IMR-90 (cell line): ENCODE data around the gene CD207. TPM values are rescaled to one million over a fixed set of nuclear protein-coding genes. Genes with fewer than 3 reads are reported as not detected.
"Not testable (repeated sequence)": the region's sequence is repeated elsewhere in the genome, so short reads cannot be mapped to it uniquely, and the experiment has no call there.

Experiments
- ATAC-seq: fragments of 200-7000 bp; cut with Tn5 transposase; 2 replicates; pipeline ENCODE4 v1.9.1; 2020; ENCODE audit warnings: low read depth, mild to moderate bottlenecking, moderate library complexity
- BruUV-seq: library from RNA; stranded (reverse); fragments of 400-500 nt; replicated peaks from 2 replicates; lab custom pipeline; 2021; lab: Mats Ljungman, UMichigan
- CTCF ChIA-PET: fragments of 300-600 bp; formaldehyde crosslinking; extraction: SDS; loops from one replicate; lab custom pipeline; 2021; ENCODE audit warnings: antibody characterized with exemption; lab: Yijun Ruan, JAX
- POLR2A ChIA-PET: fragments of 300-600 bp; sonication (Branson Sonifier 250); formaldehyde crosslinking; loops from one replicate; lab custom pipeline; 2022; ENCODE audit warnings: antibody characterized with exemption; ENCODE audit not compliant: unreplicated experiment; lab: Charles Lee
- DNase-seq: peaks from one replicate; pipeline ENCODE4 v3.0.0; 2013
- H2AFZ ChIP-seq: replicated peaks from 2 replicates; pipeline ENCODE3; 2013; ENCODE audit warnings: low read length, mild to moderate bottlenecking; ENCODE audit not compliant: poor library complexity
- H2AK5ac ChIP-seq: 2 replicates; pipeline ENCODE4 v1.6.1; 2013; ENCODE audit warnings: low read depth, low read length, inconsistent platforms
- H2AK9ac ChIP-seq: replicated peaks from 2 replicates; pipeline ENCODE3; 2013; ENCODE audit warnings: mild to moderate bottlenecking, low read depth, low read length, moderate library complexity; ENCODE audit not compliant: poor library complexity
- H2BK120ac ChIP-seq: 2 replicates; pipeline ENCODE4 v1.6.1; 2013; ENCODE audit warnings: low read depth, low read length, inconsistent platforms
- H2BK15ac ChIP-seq: 3 replicates; pipeline ENCODE4 v1.6.1; 2013; ENCODE audit warnings: low read depth, low read length, inconsistent platforms
- H2BK20ac ChIP-seq: 2 replicates; pipeline ENCODE4 v1.6.1; 2013; ENCODE audit warnings: low read depth, mild to moderate bottlenecking, inconsistent platforms, low read length, moderate library complexity
- H2BK5ac ChIP-seq: 2 replicates; pipeline ENCODE4 v1.6.1; 2013; ENCODE audit warnings: mild to moderate bottlenecking, low read depth, low read length, inconsistent platforms; ENCODE audit not compliant: poor library complexity, severe bottlenecking
- H3K14ac ChIP-seq: replicated peaks from 2 replicates; pipeline ENCODE4 v1.6.1; 2013; ENCODE audit warnings: low read depth, low read length, inconsistent platforms
- H3K18ac ChIP-seq: 2 replicates; pipeline ENCODE4 v1.6.1; 2013; ENCODE audit warnings: low read depth, low read length, control low read depth
- H3K23ac ChIP-seq: 2 replicates; pipeline ENCODE4 v1.6.1; 2013; ENCODE audit warnings: low read depth, low read length, inconsistent platforms
- H3K27ac ChIP-seq: 2 replicates; pipeline ENCODE4 v1.5.1; 2013; ENCODE audit warnings: mild to moderate bottlenecking, control low read depth, low read length; ENCODE audit not compliant: insufficient read depth
- H3K27me3 ChIP-seq: 2 replicates; pipeline ENCODE4 v1.6.1; 2013; ENCODE audit warnings: low read length; ENCODE audit not compliant: control insufficient read depth, insufficient read depth
- H3K36me3 ChIP-seq: 2 replicates; pipeline ENCODE4 v1.6.1; 2013; ENCODE audit warnings: low read length, mixed read lengths; ENCODE audit not compliant: control insufficient read depth, insufficient read depth
- H3K4ac ChIP-seq: 2 replicates; pipeline ENCODE4 v1.6.1; 2013; ENCODE audit warnings: low read depth, low read length, inconsistent platforms
- H3K4me1 ChIP-seq: 2 replicates; pipeline ENCODE4 v1.6.1; 2013; ENCODE audit warnings: low read length, mixed read lengths; ENCODE audit not compliant: control insufficient read depth, insufficient read depth
- H3K4me2 ChIP-seq: 2 replicates; pipeline ENCODE4 v1.6.1; 2013; ENCODE audit warnings: low read depth, mild to moderate bottlenecking, control low read depth, low read length, moderate library complexity
- H3K4me3 ChIP-seq: 2 replicates; pipeline ENCODE4 v1.5.1; 2013; ENCODE audit warnings: low read depth, mild to moderate bottlenecking, control low read depth, low read length, moderate library complexity; ENCODE audit not compliant: insufficient read depth
- H3K56ac ChIP-seq: 2 replicates; pipeline ENCODE4 v1.6.1; 2013; ENCODE audit warnings: low read length, inconsistent platforms; ENCODE audit not compliant: insufficient read depth; ENCODE audit errors: extremely low read depth
- H3K79me1 ChIP-seq, 2 experiments: 2 replicates each; pipeline ENCODE4 v1.6.1; 2013; ENCODE audit warnings: low read length in 2 of 2, inconsistent platforms in 1 of 2, low read depth in 1 of 2
- H3K9ac ChIP-seq: 2 replicates; pipeline ENCODE4 v1.6.1; 2013; ENCODE audit warnings: low read depth, low read length, control low read depth
- H3K9me1 ChIP-seq: 2 replicates; pipeline ENCODE4 v1.6.1; 2013; ENCODE audit warnings: low read length, inconsistent platforms; ENCODE audit not compliant: insufficient read depth
- H3K9me3 ChIP-seq: 2 replicates; pipeline ENCODE4 v1.6.1; 2013; ENCODE audit warnings: low read length; ENCODE audit not compliant: control insufficient read depth, insufficient read depth
- H4K20me1 ChIP-seq: 2 replicates; pipeline ENCODE4 v1.6.1; 2013; ENCODE audit warnings: low read length, inconsistent platforms; ENCODE audit not compliant: insufficient read depth
- H4K5ac ChIP-seq: 2 replicates; pipeline ENCODE4 v1.6.1; 2013; ENCODE audit warnings: mild to moderate bottlenecking, low read depth, low read length, control low read depth
- H4K8ac ChIP-seq, 2 experiments: 2 replicates each; pipeline ENCODE4 v1.6.1; 2013; ENCODE audit warnings: low read depth in 2 of 2, low read length in 2 of 2, control low read depth in 1 of 2, inconsistent platforms in 1 of 2
- H4K91ac ChIP-seq: 2 replicates; pipeline ENCODE4 v1.6.1; 2013; ENCODE audit warnings: low read depth, low read length, inconsistent platforms; ENCODE audit not compliant: insufficient read depth
- MAZ ChIP-seq: IDR thresholded peaks from 2 replicates; pipeline ENCODE4 v1.6.1; 2012; ENCODE audit warnings: low read depth, mild to moderate bottlenecking, low read length, improper control_type of control experiment, moderate library complexity, borderline replicate concordance
- RFX5 ChIP-seq: IDR thresholded peaks from 2 replicates; pipeline ENCODE4 v1.8.0; 2012; ENCODE audit warnings: low read depth, mild to moderate bottlenecking, low read length, moderate library complexity
- WGBS, 2 experiments: methylation state at CpG; one replicate each; pipeline versions ENCODE4 v1.1.5 to v1.1.7; 2013; ENCODE audit warnings: missing lambda C conversion rate in 2 of 2; ENCODE audit not compliant: insufficient read length in 1 of 2; ENCODE audit errors: extremely low coverage in 2 of 2; 5-methylcytosine and 5-hydroxymethylcytosine counted together
- dilution Hi-C: fragments of 300-500 bp; cut with HindIII; formaldehyde crosslinking; loops from one replicate; pipeline ENCODE4 v1.14.3; 2018; ENCODE audit warnings: low sequenced_read_pairs; ENCODE audit not compliant: unreplicated experiment
- in situ Hi-C: fragments of 300-500 bp; cut with MboI; formaldehyde crosslinking; loops from 3 replicates; pipeline ENCODE4 v1.14.3; 2019; ENCODE audit warnings: low sequenced_read_pairs, inconsistent platforms, mixed read lengths
- intact Hi-C: fragments of 100-400 bp; cut with micrococcal nuclease; formaldehyde crosslinking; loops from 2 replicates; pipeline ENCODE4 v1.10.0; 2022
- polyA plus RNA-seq, 3 experiments: library from polyadenylated mRNA; depleted of rRNA; stranded (reverse); fragments of >200 nt; gene quantifications; 2 replicates each; pipeline ENCODE4 v1.2.3, GENCODE V29; 2012; ENCODE audit warnings: low replicate concordance in 1 of 3
- total RNA-seq: library from RNA; depleted of rRNA; stranded (reverse); fragments of >200 nt; gene quantifications from 2 replicates; pipeline ENCODE4 v1.2.3, GENCODE V29; 2012

The CD207 gene
- total and polyA plus RNA-seq, 2 of the 4 experiments (the other 2 are of a cell fraction): not detected

DNA sequence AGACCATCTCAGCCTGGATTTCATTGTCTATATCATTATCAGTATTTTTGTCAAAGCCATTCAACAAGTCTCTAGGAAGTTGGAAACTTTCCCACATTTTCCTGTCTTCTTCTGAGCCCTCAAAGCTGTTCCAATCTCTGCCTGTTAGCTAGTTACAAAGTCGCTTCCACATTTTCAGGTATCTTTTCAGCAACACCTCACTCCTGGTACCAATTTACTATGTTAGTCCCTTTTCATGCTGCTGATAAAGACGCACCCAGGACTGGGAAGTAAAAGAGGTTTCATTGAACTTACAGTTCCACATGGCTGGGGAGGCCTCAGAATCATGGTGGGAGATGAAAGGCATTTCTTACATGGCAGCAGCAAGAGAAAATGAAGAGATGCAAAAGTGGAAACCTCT lies 35.9 kb downstream of the CD207 start:
- intact Hi-C loops (no loop called here), in situ Hi-C loops (no loop called here), dilution Hi-C loops (no loop called here)
- TF ChIP-seq MAZ (no peak), RFX5 (no peak)
- DNase-seq: no peak
- no peaks in the 10 kb centered on the region for H3K4me1 ChIP-seq
- ChIA-PET CTCF (no interaction called here), POLR2A (no interaction called here)
- H2AK5ac ChIP-seq: no peak overlapping the region
- WGBS, 2 experiments: no CpG with 5 or more reads among the region's 2 CpGs
- no peak overlapping the region for H3K4ac ChIP-seq
- ATAC-seq: no peak
- no peak overlapping the region for H2BK20ac ChIP-seq
- no peaks in the 10 kb centered on the region; the same call in 1 of the 2 replicates for H3K27me3 ChIP-seq
- no peaks in the 10 kb centered on the region for H4K20me1 ChIP-seq
- no peak overlapping the region for H3K9ac ChIP-seq
- H3K56ac ChIP-seq: no peak overlapping the region
- no peak overlapping the region for H3K18ac ChIP-seq
- no peak overlapping the region for H2AFZ ChIP-seq
- no peaks in the 10 kb centered on the region for H3K79me1 ChIP-seq
- no peak overlapping the region for H3K4me2 ChIP-seq
- no peak overlapping the region for H3K14ac ChIP-seq
- no peak overlapping the region for H2BK5ac ChIP-seq
- no peaks in the 10 kb centered on the region; the same call in 1 of the 2 replicates for H3K9me3 ChIP-seq
- H3K9me1 ChIP-seq: no peaks in the 10 kb centered on the region
- no peak overlapping the region for H2AK9ac ChIP-seq
- no peak overlapping the region for H4K91ac ChIP-seq
- H2BK15ac ChIP-seq: no peak overlapping the region
- H3K27ac ChIP-seq: no peak overlapping the region
- BruUV-seq: no TSS peak
- no peak overlapping the region for H3K23ac ChIP-seq
- H3K36me3 ChIP-seq: no peaks in the 10 kb centered on the region
- H4K8ac ChIP-seq: no peak overlapping the region
- H2BK120ac ChIP-seq: no peak overlapping the region
- no peak overlapping the region for H4K5ac ChIP-seq
- H3K4me3 ChIP-seq: no peak overlapping the region

DNA sequence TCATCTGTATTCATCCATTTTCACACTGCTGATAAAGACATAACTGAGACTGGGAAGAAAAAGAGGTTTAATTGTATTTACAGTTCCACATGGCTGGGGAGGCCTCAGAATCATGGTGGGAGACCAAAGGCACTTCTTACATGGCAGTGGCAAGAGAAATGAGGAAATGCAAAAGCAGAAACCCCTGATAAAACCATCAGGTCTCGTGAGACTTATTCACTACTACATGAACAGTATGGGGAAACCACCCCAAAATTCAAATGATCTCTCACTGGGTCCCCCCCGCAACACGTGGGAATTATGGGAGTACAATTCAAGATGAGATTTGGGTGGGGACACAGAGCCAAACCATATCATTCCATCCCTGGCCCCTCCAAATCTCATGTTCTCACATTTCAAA lies 37.6 kb downstream of the CD207 start:
- WGBS, 2 experiments: no CpG with 5 or more reads among the region's 3 CpGs
- H3K36me3 ChIP-seq, dilution Hi-C loops, BruUV-seq, H2BK120ac ChIP-seq, H3K4me3 ChIP-seq, H3K23ac ChIP-seq, H3K18ac ChIP-seq, CTCF ChIA-PET, H4K5ac ChIP-seq, H4K91ac ChIP-seq, H3K27me3 ChIP-seq, H3K9me3 ChIP-seq, H2AK9ac ChIP-seq, H3K79me1 ChIP-seq, H3K9me1 ChIP-seq, H3K4me1 ChIP-seq, H2BK20ac ChIP-seq, H4K20me1 ChIP-seq, POLR2A ChIA-PET, intact Hi-C loops, H3K4ac ChIP-seq, H4K8ac ChIP-seq, H3K4me2 ChIP-seq, H2BK15ac ChIP-seq, ATAC-seq, in situ Hi-C loops, H2BK5ac ChIP-seq, H2AK5ac ChIP-seq, H3K56ac ChIP-seq, H3K27ac ChIP-seq, H3K14ac ChIP-seq, H3K9ac ChIP-seq, DNase-seq, H2AFZ ChIP-seq: not testable (repeated sequence)
